ENCODE results near the gene SCAP. TPM values are rescaled to one million over a fixed set of nuclear protein-coding genes. Genes with fewer than 3 reads are reported as not detected.

The SCAP gene
- total RNA-seq, 1 experiment from 2014 or later, result 67.6 TPM

DNA sequence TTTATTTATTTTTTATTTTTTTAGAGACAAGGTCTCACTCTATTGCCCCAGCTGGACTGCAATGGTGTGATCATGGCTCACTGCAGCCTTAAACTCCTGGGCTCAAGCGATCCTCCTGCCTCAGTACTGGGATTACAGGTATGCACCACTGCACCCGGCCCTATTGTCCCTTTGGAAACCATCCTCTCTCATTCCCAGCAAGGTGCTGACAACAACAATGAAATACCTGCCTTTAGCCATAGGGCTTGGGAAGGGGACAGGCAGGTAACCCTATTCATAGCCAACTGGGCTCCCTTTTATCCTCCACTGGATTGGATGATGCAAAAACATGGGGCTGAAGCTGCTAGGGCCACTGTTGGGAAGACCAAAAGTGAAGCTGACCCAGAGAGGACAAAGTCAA is 43.1 kb downstream of the SCAP start (continued):
- TF ChIP-seq, protein P1, sequence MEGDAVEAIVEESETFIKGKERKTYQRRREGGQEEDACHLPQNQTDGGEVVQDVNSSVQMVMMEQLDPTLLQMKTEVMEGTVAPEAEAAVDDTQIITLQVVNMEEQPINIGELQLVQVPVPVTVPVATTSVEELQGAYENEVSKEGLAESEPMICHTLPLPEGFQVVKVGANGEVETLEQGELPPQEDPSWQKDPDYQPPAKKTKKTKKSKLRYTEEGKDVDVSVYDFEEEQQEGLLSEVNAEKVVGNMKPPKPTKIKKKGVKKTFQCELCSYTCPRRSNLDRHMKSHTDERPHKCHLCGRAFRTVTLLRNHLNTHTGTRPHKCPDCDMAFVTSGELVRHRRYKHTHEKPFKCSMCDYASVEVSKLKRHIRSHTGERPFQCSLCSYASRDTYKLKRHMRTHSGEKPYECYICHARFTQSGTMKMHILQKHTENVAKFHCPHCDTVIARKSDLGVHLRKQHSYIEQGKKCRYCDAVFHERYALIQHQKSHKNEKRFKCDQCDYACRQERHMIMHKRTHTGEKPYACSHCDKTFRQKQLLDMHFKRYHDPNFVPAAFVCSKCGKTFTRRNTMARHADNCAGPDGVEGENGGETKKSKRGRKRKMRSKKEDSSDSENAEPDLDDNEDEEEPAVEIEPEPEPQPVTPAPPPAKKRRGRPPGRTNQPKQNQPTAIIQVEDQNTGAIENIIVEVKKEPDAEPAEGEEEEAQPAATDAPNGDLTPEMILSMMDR (IDR thresholded peaks at IDR 0.05 in 2 of 3, conservative IDR thresholded peaks at IDR 0.05 in 1 of 3; ENCODE audit: borderline replicate concordance in 1 of 3, insufficient read depth in 1 of 3, low read depth in 2 of 3, low read length in 2 of 3), result no peak
- TF ChIP-seq, protein P2, sequence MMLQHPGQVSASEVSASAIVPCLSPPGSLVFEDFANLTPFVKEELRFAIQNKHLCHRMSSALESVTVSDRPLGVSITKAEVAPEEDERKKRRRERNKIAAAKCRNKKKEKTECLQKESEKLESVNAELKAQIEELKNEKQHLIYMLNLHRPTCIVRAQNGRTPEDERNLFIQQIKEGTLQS (IDR thresholded peaks at IDR 0.05), result no peak
- TF ChIP-seq SP1 (IDR thresholded peaks at IDR 0.05; ENCODE audit: low read depth) (no peak), EZH2 (IDR thresholded peaks at IDR 0.05) (no peak)

DNA sequence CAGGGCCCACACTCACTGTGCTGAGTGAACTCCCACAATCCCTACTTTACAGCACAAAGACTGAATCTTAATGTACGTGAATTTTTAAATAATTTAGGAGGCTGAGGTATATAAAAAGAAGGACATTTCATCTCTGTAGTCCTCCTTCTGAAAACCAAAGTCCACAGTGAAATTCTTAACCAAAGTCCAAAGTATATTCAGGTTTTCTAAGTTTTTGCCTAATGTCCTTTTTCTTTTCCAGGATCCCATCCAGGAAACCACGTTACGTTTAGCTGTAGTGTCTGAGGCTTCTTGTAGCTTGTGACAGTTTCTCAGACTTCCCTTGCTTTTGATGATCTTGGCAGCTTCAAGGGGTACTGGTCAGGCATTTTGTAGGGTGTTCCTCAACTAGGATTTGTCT is 44.5 kb downstream of the SCAP start:
- TF ChIP-seq, protein P3, sequence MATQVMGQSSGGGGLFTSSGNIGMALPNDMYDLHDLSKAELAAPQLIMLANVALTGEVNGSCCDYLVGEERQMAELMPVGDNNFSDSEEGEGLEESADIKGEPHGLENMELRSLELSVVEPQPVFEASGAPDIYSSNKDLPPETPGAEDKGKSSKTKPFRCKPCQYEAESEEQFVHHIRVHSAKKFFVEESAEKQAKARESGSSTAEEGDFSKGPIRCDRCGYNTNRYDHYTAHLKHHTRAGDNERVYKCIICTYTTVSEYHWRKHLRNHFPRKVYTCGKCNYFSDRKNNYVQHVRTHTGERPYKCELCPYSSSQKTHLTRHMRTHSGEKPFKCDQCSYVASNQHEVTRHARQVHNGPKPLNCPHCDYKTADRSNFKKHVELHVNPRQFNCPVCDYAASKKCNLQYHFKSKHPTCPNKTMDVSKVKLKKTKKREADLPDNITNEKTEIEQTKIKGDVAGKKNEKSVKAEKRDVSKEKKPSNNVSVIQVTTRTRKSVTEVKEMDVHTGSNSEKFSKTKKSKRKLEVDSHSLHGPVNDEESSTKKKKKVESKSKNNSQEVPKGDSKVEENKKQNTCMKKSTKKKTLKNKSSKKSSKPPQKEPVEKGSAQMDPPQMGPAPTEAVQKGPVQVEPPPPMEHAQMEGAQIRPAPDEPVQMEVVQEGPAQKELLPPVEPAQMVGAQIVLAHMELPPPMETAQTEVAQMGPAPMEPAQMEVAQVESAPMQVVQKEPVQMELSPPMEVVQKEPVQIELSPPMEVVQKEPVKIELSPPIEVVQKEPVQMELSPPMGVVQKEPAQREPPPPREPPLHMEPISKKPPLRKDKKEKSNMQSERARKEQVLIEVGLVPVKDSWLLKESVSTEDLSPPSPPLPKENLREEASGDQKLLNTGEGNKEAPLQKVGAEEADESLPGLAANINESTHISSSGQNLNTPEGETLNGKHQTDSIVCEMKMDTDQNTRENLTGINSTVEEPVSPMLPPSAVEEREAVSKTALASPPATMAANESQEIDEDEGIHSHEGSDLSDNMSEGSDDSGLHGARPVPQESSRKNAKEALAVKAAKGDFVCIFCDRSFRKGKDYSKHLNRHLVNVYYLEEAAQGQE (IDR thresholded peaks at IDR 0.05; ENCODE audit: low read depth), result no peak
- no peak for TF ChIP-seq ZFX (IDR thresholded peaks at IDR 0.05)
- TF ChIP-seq ELF1 (IDR thresholded peaks at IDR 0.05; ENCODE audit: borderline replicate concordance, low read depth), result no peak
- peaks cover 3 to 13% of the 10 kb centered on the region in 2 experiments; a peak in 1 of 4 replicates for H3K36me3 ChIP-seq (ENCODE audit: control insufficient read depth in 1 of 2, insufficient read depth in 2 of 2, low read length in 2 of 2)
- H3K79me2 ChIP-seq (ENCODE audit: insufficient read depth, low read length), result peaks cover 4% of the 10 kb centered on the region; the same call in 1 of the 2 replicates
- peaks cover 7 to 8% of the 10 kb centered on the region in 2 experiments; a peak in 2 of 4 replicates for H3K4me1 ChIP-seq (ENCODE audit: control insufficient read depth in 1 of 2, insufficient read depth in 2 of 2, low read length in 2 of 2)
- ATAC-seq (no peak), DNase-seq (ENCODE audit: low read depth, low spot score) (no peak)
- intact Hi-C loops (cut with micrococcal nuclease), result no loop called here
- BruUV-seq (replicated peaks), result no TSS peak
- H3K27me3 ChIP-seq (ENCODE audit: insufficient read depth, low read length), result no peaks in the 10 kb centered on the region
- no peak overlapping the region for H3K27ac ChIP-seq (ENCODE audit: low read depth, low read length)
- H3K9me3 ChIP-seq (ENCODE audit: control insufficient read depth in 1 of 2, insufficient read depth in 1 of 2, low read depth in 1 of 2, low read length in 2 of 2), result no peaks in the 10 kb centered on the region
- H4K20me1 ChIP-seq (ENCODE audit: insufficient read depth), result peaks cover 5% of the 10 kb centered on the region; the same call in 1 of the 2 replicates
- H3K4me3 ChIP-seq (replicated peaks in 1 of 2; ENCODE audit: low read depth in 1 of 2, low read length in 2 of 2), result no peak overlapping the region
- ChIA-PET POLR2A (no interaction called here), RAD21 (ENCODE audit: low non-redundant PET in 1 of 2, low total read pairs in 2 of 2, uncharacterized antibody in 2 of 2, unreplicated experiment in 2 of 2) (no interaction called here), CTCF (interaction anchor here (2.1 kb wide), 1 partner anchor 9 kb away, joined by 6 read pairs; no protein-coding TSS in a partner anchor)
- no peak overlapping the region for H3K9ac ChIP-seq (ENCODE audit: low read length)
- H3K9me2 ChIP-seq (ENCODE audit: insufficient read depth), result no peaks in the 10 kb centered on the region
- no peak overlapping the region for H2AFZ ChIP-seq (ENCODE audit: low read depth, low read length, poor library complexity, severe bottlenecking)
- no peak overlapping the region for H3K4me2 ChIP-seq (ENCODE audit: low read length)

Data from HCT116 (cell line).